ENCODE results near the gene CCDC6. TPM values are rescaled to one million over a fixed set of nuclear protein-coding genes. Genes with fewer than 3 reads are reported as not detected.

CCDC6 gene
- total RNA-seq, 4 donors from 2014 or later: 59.3 to 79.3 (median 64.8) TPM

DNA sequence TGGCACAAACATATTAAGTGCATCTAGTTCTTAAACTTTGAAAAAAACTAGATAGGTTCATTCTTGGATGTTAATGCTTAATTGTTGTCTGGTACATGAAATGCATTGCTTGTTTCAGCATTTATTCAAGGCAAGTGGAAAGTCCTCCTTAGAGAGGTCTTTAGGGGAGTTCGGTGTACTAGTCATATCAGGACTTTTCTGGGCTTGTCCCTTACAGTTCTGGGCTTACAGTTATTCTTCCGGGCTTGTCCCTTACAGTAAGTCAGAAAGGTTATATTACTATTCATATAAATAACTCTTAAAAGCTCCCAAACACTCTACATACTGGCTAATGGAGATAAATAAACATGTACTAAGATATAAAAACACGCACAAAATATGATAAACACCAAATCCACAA, 91.5 kb downstream of the CCDC6 start:
- no peak for DNase-seq
- TF ChIP-seq POLR2A (IDR thresholded peaks at IDR 0.05): no peak
- TF ChIP-seq, protein P1, sequence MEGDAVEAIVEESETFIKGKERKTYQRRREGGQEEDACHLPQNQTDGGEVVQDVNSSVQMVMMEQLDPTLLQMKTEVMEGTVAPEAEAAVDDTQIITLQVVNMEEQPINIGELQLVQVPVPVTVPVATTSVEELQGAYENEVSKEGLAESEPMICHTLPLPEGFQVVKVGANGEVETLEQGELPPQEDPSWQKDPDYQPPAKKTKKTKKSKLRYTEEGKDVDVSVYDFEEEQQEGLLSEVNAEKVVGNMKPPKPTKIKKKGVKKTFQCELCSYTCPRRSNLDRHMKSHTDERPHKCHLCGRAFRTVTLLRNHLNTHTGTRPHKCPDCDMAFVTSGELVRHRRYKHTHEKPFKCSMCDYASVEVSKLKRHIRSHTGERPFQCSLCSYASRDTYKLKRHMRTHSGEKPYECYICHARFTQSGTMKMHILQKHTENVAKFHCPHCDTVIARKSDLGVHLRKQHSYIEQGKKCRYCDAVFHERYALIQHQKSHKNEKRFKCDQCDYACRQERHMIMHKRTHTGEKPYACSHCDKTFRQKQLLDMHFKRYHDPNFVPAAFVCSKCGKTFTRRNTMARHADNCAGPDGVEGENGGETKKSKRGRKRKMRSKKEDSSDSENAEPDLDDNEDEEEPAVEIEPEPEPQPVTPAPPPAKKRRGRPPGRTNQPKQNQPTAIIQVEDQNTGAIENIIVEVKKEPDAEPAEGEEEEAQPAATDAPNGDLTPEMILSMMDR (IDR thresholded peaks at IDR 0.05): no peak
- intact Hi-C loops (cut with DNase I): loop anchor here (5.0 kb wide), 1 partner anchor 188 kb away; no protein-coding TSS in a partner anchor
- H3K4me3 ChIP-seq (replicated peaks in 1 of 3): no peak overlapping the region
- peaks cover 9 to 10% of the 10 kb centered on the region in 2 donors for H3K36me3 ChIP-seq
- WGBS, 2 donors: 78 to 98% methylated on average over 3 of the region's 3 CpGs
- no peaks in the 10 kb centered on the region for H3K9me3 ChIP-seq
- H3K27ac ChIP-seq: no peak overlapping the region
- peaks cover 2 to 12% of the 10 kb centered on the region in 2 donors for H3K4me1 ChIP-seq
- no peaks in the 10 kb centered on the region for H3K27me3 ChIP-seq

DNA sequence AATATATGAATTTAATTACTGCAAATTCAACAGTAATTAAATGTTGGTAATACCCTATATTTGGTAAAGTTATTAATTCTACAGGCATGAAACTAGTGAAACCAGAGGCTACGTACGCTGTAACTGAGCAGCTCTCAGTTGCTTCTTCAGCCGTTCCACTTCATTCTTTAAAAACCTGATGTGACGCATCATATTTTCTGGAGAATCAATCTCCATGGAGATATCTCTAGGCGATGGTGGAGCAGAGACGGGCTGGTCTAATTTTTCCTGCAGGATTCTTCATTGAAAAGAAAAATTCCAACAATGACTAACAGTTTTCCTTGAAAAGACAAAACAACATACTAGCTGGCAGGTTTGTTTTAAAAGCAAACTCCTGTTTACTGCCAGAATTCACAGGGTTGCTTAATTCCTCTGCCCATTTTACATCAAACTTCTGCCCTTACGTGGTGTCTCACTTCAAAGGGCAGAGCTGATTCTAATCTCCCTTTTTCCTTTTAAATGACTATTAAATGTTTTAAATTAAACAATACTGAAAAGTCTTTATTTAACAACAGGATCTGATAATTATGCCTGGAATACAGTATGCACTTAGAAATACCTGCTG, 93.7 kb downstream of the CCDC6 start:
- Histone ChIP-seq H3K4me1 (peaks cover 5 to 18% of the 10 kb centered on the region in 2 donors), H3K36me3 (peaks cover 9 to 10% of the 10 kb centered on the region in 2 donors), H3K9me3 (no peaks in the 10 kb centered on the region), H3K4me3 (replicated peaks in 1 of 3) (no peak overlapping the region), H3K27me3 (no peaks in the 10 kb centered on the region), H3K27ac (no peak overlapping the region)
- intact Hi-C loops (cut with DNase I): loop anchor here (5.0 kb wide), 1 partner anchor 185 kb away; no protein-coding TSS in a partner anchor
- 91 to 94% methylated on average over 7 of the region's 7 CpGs for WGBS, 2 donors
- no peak for TF ChIP-seq POLR2A (IDR thresholded peaks at IDR 0.05)
- TF ChIP-seq, protein P1 (IDR thresholded peaks at IDR 0.05): no peak
- no peak for DNase-seq

DNA sequence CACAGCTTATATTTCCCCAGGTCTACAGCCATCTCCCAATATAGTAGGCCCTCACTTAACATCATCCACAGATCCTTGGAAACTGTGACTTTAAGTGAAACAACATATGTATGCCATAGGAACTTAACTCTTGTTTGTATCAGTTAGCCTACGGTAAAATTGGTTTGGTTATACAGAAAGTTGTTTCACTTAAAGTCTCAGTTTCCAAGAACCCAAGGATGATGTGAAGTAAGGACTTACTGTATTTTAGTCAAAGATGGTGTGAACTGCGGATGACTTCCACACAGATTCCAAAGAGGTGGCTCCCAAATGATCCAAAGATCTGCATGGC, 96.7 kb downstream of the CCDC6 start:
- peaks cover 5 to 22% of the 10 kb centered on the region in 2 donors for H3K4me1 ChIP-seq
- no peak for DNase-seq
- no peak for TF ChIP-seq POLR2A (IDR thresholded peaks at IDR 0.05)
- TF ChIP-seq, protein P1 (IDR thresholded peaks at IDR 0.05): no peak
- no peaks in the 10 kb centered on the region for H3K27me3 ChIP-seq
- H3K27ac ChIP-seq: peak overlapping the region in 1 of 3 donors; percentile 78
- 95 to 98% methylated on average over 2 of the region's 2 CpGs for WGBS, 2 donors
- no peak overlapping the region for H3K4me3 ChIP-seq (replicated peaks in 1 of 3)
- intact Hi-C loops (cut with DNase I): no loop called here
- H3K9me3 ChIP-seq: no peaks in the 10 kb centered on the region
- H3K36me3 ChIP-seq: peaks cover 10 to 23% of the 10 kb centered on the region in 2 donors

DNA sequence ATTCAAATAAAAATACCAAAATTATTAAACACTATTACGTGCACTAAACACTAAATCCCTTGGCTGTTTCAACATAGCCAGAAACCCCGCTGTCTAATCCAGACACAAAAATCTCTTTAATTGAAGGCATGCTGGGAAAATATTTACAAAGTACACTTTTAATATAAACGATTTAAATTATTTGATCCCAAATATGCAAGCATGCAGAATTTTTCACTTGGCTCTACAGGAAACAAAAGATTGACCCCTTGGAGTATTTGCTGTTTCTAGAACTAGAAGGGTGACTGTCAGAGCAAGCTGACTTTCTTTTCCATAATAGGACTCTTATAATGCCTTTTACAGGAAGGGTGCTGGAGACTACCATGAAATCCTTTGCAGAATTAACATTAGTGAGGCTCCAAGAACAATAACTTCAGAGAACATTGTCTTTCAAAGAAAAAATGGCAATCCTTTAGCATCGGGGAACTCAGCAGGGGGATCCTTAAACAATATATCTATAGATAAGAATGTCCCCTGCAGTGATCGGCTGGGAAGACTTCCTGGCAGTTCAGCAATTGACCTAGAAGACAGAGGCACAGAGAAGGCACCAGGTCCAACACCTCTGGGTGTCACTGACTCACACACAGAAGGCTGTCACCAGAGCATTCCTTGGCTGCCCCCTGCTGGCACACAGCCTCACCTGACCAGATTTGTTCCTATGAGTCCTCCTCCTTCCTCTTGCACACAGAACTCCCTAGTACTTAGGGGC, 97.3 kb downstream of the CCDC6 start:
- TF ChIP-seq POLR2A (IDR thresholded peaks at IDR 0.05): no peak
- TF ChIP-seq, protein P1 (IDR thresholded peaks at IDR 0.05): peak; percentile 43 to 90 (median 75)
- peak; percentile 85 to 90 for DNase-seq
- peaks cover 13 to 28% of the 10 kb centered on the region in 2 donors for H3K36me3 ChIP-seq
- no peaks in the 10 kb centered on the region for H3K27me3 ChIP-seq
- peak overlapping the region; percentile 66 to 91 (median 78) for H3K27ac ChIP-seq
- H3K9me3 ChIP-seq: no peaks in the 10 kb centered on the region
- intact Hi-C loops (cut with DNase I): no loop called here
- H3K4me3 ChIP-seq (replicated peaks in 1 of 3): no peak overlapping the region
- 74 to 75% methylated on average over 5 of the region's 5 CpGs for WGBS, 2 donors
- peaks cover 5 to 17% of the 10 kb centered on the region in 2 donors for H3K4me1 ChIP-seq
